H9 (cell line): ENCODE data around the gene RNASE7. TPM values are rescaled to one million over a fixed set of nuclear protein-coding genes. Genes with fewer than 3 reads are reported as not detected.

ENCODE experiments used
- DNase-seq: peaks from one replicate; pipeline ENCODE4 v3.0.0-alpha.2; 2017
- H2AFZ ChIP-seq: one replicate; pipeline ENCODE4 v1.6.1; 2013; ENCODE audit warnings: mild to moderate bottlenecking, low read length, control low read depth, moderate library complexity
- H2AK5ac ChIP-seq: 2 replicates; pipeline ENCODE4 v1.6.1; 2013; ENCODE audit warnings: low read length, control low read depth, mixed read lengths; ENCODE audit not compliant: insufficient read length
- H2BK120ac ChIP-seq: one replicate; pipeline ENCODE4 v1.6.1; 2013; ENCODE audit warnings: low read depth, mild to moderate bottlenecking, low read length, control low read depth, inconsistent platforms; ENCODE audit not compliant: poor library complexity, severe bottlenecking
- H2BK12ac ChIP-seq: 2 replicates; pipeline ENCODE4 v1.6.1; 2013; ENCODE audit warnings: low read length, control low read depth, mixed read lengths, low read depth; ENCODE audit not compliant: insufficient read length
- H2BK15ac ChIP-seq: 2 replicates; pipeline ENCODE4 v1.6.1; 2013; ENCODE audit warnings: low read depth, low read length, control low read depth
- H2BK20ac ChIP-seq: one replicate; pipeline ENCODE4 v1.6.1; 2013; ENCODE audit warnings: low read depth, mild to moderate bottlenecking, low read length, control low read depth, inconsistent platforms; ENCODE audit not compliant: poor library complexity, severe bottlenecking
- H2BK5ac ChIP-seq: 2 replicates; pipeline ENCODE4 v1.6.1; 2013; ENCODE audit warnings: low read length, control low read depth, mixed read lengths; ENCODE audit not compliant: insufficient read length
- H3K14ac ChIP-seq: 2 replicates; pipeline ENCODE4 v1.6.1; 2013; ENCODE audit warnings: low read length, control low read depth; ENCODE audit not compliant: insufficient read depth
- H3K18ac ChIP-seq: 2 replicates; pipeline ENCODE4 v1.6.1; 2013; ENCODE audit warnings: low read depth, mild to moderate bottlenecking, mixed read lengths, low read length, control low read depth; ENCODE audit not compliant: insufficient read length
- H3K23ac ChIP-seq: 2 replicates; pipeline ENCODE4 v1.6.1; 2013; ENCODE audit warnings: low read length, control low read depth, mixed read lengths, low read depth; ENCODE audit not compliant: insufficient read length
- H3K23me2 ChIP-seq: 2 replicates; pipeline ENCODE4 v1.6.1; 2013; ENCODE audit warnings: low read depth, mild to moderate bottlenecking, mixed read lengths, low read length, control low read depth; ENCODE audit not compliant: insufficient read length, poor library complexity, severe bottlenecking
- H3K27ac ChIP-seq: 2 replicates; pipeline ENCODE4 v1.5.1; 2013; ENCODE audit warnings: low read length, control low read depth, mixed read lengths, low read depth; ENCODE audit not compliant: insufficient read length
- H3K27me3 ChIP-seq: 2 replicates; pipeline ENCODE4 v1.6.1; 2013; ENCODE audit warnings: low read length, control low read depth, inconsistent platforms; ENCODE audit not compliant: insufficient read depth
- H3K4ac ChIP-seq: 2 replicates; pipeline ENCODE4 v1.6.1; 2013; ENCODE audit warnings: low read depth, mild to moderate bottlenecking, control low read depth, inconsistent platforms, low read length, moderate library complexity
- H3K4me1 ChIP-seq: 2 replicates; pipeline ENCODE4 v1.6.1; 2013; ENCODE audit warnings: low read length, control low read depth, inconsistent platforms; ENCODE audit not compliant: insufficient read depth
- H3K4me2 ChIP-seq: 2 replicates; pipeline ENCODE4 v1.6.1; 2013; ENCODE audit warnings: low read length, control low read depth, mixed read lengths; ENCODE audit not compliant: insufficient read length, insufficient read depth
- H3K56ac ChIP-seq: 2 replicates; pipeline ENCODE4 v1.6.1; 2013; ENCODE audit warnings: low read depth, mild to moderate bottlenecking, mixed read lengths, low read length, control low read depth; ENCODE audit not compliant: insufficient read length
- H3K79me1 ChIP-seq: 2 replicates; pipeline ENCODE4 v1.6.1; 2013; ENCODE audit warnings: low read depth, mild to moderate bottlenecking, moderate library complexity, low read length, control low read depth, inconsistent platforms; ENCODE audit not compliant: insufficient read depth, poor library complexity, severe bottlenecking
- H3K79me2 ChIP-seq: 2 replicates; pipeline ENCODE4 v1.6.1; 2013; ENCODE audit warnings: low read length, control low read depth, inconsistent platforms; ENCODE audit not compliant: insufficient read depth
- H3K9ac ChIP-seq: 2 replicates; pipeline ENCODE4 v1.6.1; 2013; ENCODE audit warnings: low read length, control low read depth, mixed read lengths; ENCODE audit not compliant: insufficient read length; ENCODE audit errors: extremely low read depth
- H3K9me3 ChIP-seq: one replicate; pipeline ENCODE4 v1.6.1; 2013; ENCODE audit warnings: low read depth, low read length, inconsistent platforms; ENCODE audit not compliant: control insufficient read depth
- H3T11ph ChIP-seq: one replicate; pipeline ENCODE4 v1.6.1; 2013; ENCODE audit warnings: mild to moderate bottlenecking, low read length, control low read depth, inconsistent platforms
- H4K20me1 ChIP-seq: one replicate; pipeline ENCODE4 v1.6.1; 2013; ENCODE audit not compliant: control insufficient read depth, insufficient read length, insufficient read depth
- H4K5ac ChIP-seq: 2 replicates; pipeline ENCODE4 v1.6.1; 2013; ENCODE audit warnings: low read depth, mild to moderate bottlenecking, mixed read lengths, low read length, control low read depth; ENCODE audit not compliant: insufficient read length
- H4K8ac ChIP-seq: replicated peaks from 2 replicates; pipeline ENCODE4 v1.6.1; 2013; ENCODE audit warnings: low read length, control low read depth, mixed read lengths, low read depth; ENCODE audit not compliant: insufficient read length
- H4K91ac ChIP-seq: 2 replicates; pipeline ENCODE4 v1.6.1; 2013; ENCODE audit warnings: low read depth, mild to moderate bottlenecking, moderate library complexity, mixed read lengths, low read length, control low read depth; ENCODE audit not compliant: insufficient read length
- H3K27ac Mint-ChIP-seq, 3 experiments: 2 replicates in 2 of 3; 3 replicates in 1 of 3; pipeline ENCODE4 v1.8.0; 2020 to 2021; ENCODE audit warnings: mixed read lengths in 3 of 3, mild to moderate bottlenecking in 1 of 3, moderate library complexity in 1 of 3
- H3K27me3 Mint-ChIP-seq: 2 replicates; pipeline ENCODE4 v1.8.0; 2021; ENCODE audit warnings: low read depth, mild to moderate bottlenecking, moderate library complexity, mixed read lengths
- H3K36me3 Mint-ChIP-seq, 3 experiments: 2 replicates in 2 of 3; 3 replicates in 1 of 3; pipeline ENCODE4 v1.8.0; 2020 to 2021; ENCODE audit warnings: low read depth in 3 of 3, mixed read lengths in 3 of 3; ENCODE audit not compliant: insufficient read depth in 1 of 3
- H3K4me1 Mint-ChIP-seq, 2 experiments: 2 replicates each; pipeline ENCODE4 v1.8.0; 2020; ENCODE audit warnings: mixed read lengths in 2 of 2
- H3K4me3 Mint-ChIP-seq, 2 experiments: 2 replicates in 1 of 2; 3 replicates in 1 of 2; pipeline ENCODE4 v1.8.0; 2020 to 2021; ENCODE audit warnings: mild to moderate bottlenecking in 2 of 2, mixed read lengths in 2 of 2, moderate library complexity in 1 of 2
- H3K9me3 Mint-ChIP-seq, 2 experiments: 2 replicates in 1 of 2; 3 replicates in 1 of 2; pipeline ENCODE4 v1.8.0; 2020; ENCODE audit warnings: mild to moderate bottlenecking in 2 of 2, mixed read lengths in 2 of 2, moderate library complexity in 1 of 2
- WGBS: extraction: QIAGEN DNeasy Blood & Tissue Kit; methylation state at CpG from one replicate; pipeline ENCODE4 v1.1.7; 2013; ENCODE audit warnings: missing lambda C conversion rate, low lambda C conversion rate, mixed read lengths; ENCODE audit not compliant: insufficient read length; ENCODE audit errors: extremely low coverage; 5-methylcytosine and 5-hydroxymethylcytosine counted together
- total RNA-seq: library from RNA; stranded (reverse); gene quantifications from 2 replicates; pipeline ENCODE4 v1.2.1, GENCODE V29; 2021
- TF ChIP-seq, protein P1 (sequence below): fragments of 200-600 bp; sonication (generic); conservative IDR thresholded peaks from 3 replicates; pipeline ENCODE4 v1.8.0; 2021; ENCODE audit warnings: antibody characterized with exemption, mild to moderate bottlenecking

RNASE7 gene
- total RNA-seq, 1 experiment from 2014 or later, result not detected

- H3K18ac ChIP-seq, result no peak overlapping the region
- no peak overlapping the region for H3K14ac ChIP-seq
- H3K4ac ChIP-seq, result no peak overlapping the region
- no peak overlapping the region for H2AK5ac ChIP-seq
- no peak overlapping the region for H2AFZ ChIP-seq
- H3K23ac ChIP-seq, result no peak overlapping the region
- H3K27me3 Mint-ChIP-seq, result peaks cover 2% of the 10 kb centered on the region
- H3K27ac ChIP-seq, result no peak overlapping the region
- no CpG with 5 or more reads among the region's 59 CpGs for WGBS
- no peak overlapping the region for H2BK20ac ChIP-seq
- H3K23me2 ChIP-seq, result peaks cover 12% of the 10 kb centered on the region
- no peak overlapping the region for H2BK5ac ChIP-seq
- H4K91ac ChIP-seq, result no peak overlapping the region
- H3K79me2 ChIP-seq, result peaks cover 12% of the 10 kb centered on the region; the same call in 1 of the 2 replicates
- H3K27ac Mint-ChIP-seq, result no peak overlapping the region
- no peaks in the 10 kb centered on the region; a peak in 2 of 5 replicates for H3K9me3 Mint-ChIP-seq
- H4K20me1 ChIP-seq, result no peaks in the 10 kb centered on the region
- H4K5ac ChIP-seq, result no peak overlapping the region
- H3K56ac ChIP-seq, result no peak overlapping the region
- peaks cover 63% of the 10 kb centered on the region in 2 experiments for H3K4me1 Mint-ChIP-seq
- H2BK15ac ChIP-seq, result no peak overlapping the region
- H3K4me2 ChIP-seq, result no peak overlapping the region
- peaks cover 18% of the 10 kb centered on the region for H3K4me1 ChIP-seq
- no peak overlapping the region for H3T11ph ChIP-seq
- TF ChIP-seq, protein P1, sequence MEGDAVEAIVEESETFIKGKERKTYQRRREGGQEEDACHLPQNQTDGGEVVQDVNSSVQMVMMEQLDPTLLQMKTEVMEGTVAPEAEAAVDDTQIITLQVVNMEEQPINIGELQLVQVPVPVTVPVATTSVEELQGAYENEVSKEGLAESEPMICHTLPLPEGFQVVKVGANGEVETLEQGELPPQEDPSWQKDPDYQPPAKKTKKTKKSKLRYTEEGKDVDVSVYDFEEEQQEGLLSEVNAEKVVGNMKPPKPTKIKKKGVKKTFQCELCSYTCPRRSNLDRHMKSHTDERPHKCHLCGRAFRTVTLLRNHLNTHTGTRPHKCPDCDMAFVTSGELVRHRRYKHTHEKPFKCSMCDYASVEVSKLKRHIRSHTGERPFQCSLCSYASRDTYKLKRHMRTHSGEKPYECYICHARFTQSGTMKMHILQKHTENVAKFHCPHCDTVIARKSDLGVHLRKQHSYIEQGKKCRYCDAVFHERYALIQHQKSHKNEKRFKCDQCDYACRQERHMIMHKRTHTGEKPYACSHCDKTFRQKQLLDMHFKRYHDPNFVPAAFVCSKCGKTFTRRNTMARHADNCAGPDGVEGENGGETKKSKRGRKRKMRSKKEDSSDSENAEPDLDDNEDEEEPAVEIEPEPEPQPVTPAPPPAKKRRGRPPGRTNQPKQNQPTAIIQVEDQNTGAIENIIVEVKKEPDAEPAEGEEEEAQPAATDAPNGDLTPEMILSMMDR, result peak; percentile 100
- DNase-seq, result peak; percentile 90
- H3K4me3 Mint-ChIP-seq, result peak overlapping the region; percentile 59 to 92; a peak in 4 of 5 replicates
- peaks cover 39 to 54% (median 53%) of the 10 kb centered on the region in 3 experiments for H3K36me3 Mint-ChIP-seq
- no peak overlapping the region for H4K8ac ChIP-seq
- H3K9ac ChIP-seq, result no peak overlapping the region
- no peaks in the 10 kb centered on the region for H3K9me3 ChIP-seq
- no peak overlapping the region for H2BK12ac ChIP-seq
- no peak overlapping the region for H2BK120ac ChIP-seq
- H3K79me1 ChIP-seq, result peaks cover 4% of the 10 kb centered on the region
- H3K27me3 ChIP-seq, result no peaks in the 10 kb centered on the region
Observed at GRCh38 chr14:21092273-21093011, 50.3 kb downstream of the RNASE7 start.
